Gastroesophageal sphincter (tissue), 3 donors: Measurements from ENCODE around the gene LEMD2.

Experiments
- CTCF ChIP-seq, 4 experiments: fragments of 200-600 bp in 2 of 4; fragments of 450-650 bp in 2 of 4; sonication (generic) in 1 of 4; IDR thresholded peaks; one replicate each; pipeline ENCODE4 v1.5.1; 2017 to 2019; ENCODE audit warnings: antibody characterized with exemption in 4 of 4, mild to moderate bottlenecking in 2 of 4, moderate library complexity in 2 of 4
- POLR2A ChIP-seq, 2 donors: fragments of 450-650 bp; IDR thresholded peaks; one replicate each; pipeline ENCODE4 v1.6.1; 2017; ENCODE audit warnings: antibody characterized with exemption in 2 of 2, mild to moderate bottlenecking in 2 of 2, moderate library complexity in 1 of 2
- POLR2AphosphoS5 ChIP-seq: sonication (generic); formaldehyde crosslinking; IDR thresholded peaks from one replicate; pipeline ENCODE4 v1.6.1; 2017; ENCODE audit warnings: antibody characterized with exemption

GRCh38 chr6:33779895-33780294 is 9.0 kb downstream of the LEMD2 start:
- no peak for TF ChIP-seq CTCF (IDR thresholded peaks at IDR 0.05)
- TF ChIP-seq POLR2AphosphoS5, result no peak
- TF ChIP-seq POLR2A (IDR thresholded peaks at IDR 0.05), result no peak
